ENCODE results near the gene CRYGC.

CRYGC gene

GRCh38 chr2:208129744-208130711 lies at the start of gene CRYGC:
CRYGC (minus strand) TSS chr2:208129828; CDS start chr2:208129792, 36 bp downstream.
- in situ Hi-C loops (cut with MboI; ENCODE audit: low sequenced_read_pairs) = no loop called here

- in situ Hi-C loops (cut with MboI; ENCODE audit: low sequenced_read_pairs) = no loop called here
Measured at GRCh38 chr2:208179028-208179609, 49.5 kb upstream of the CRYGC start.

GRCh38 chr2:208175840-208176153 lies 46.2 kb upstream of the CRYGC start:
- in situ Hi-C loops (cut with MboI; ENCODE audit: low sequenced_read_pairs) = no loop called here

- in situ Hi-C loops (cut with MboI; ENCODE audit: low sequenced_read_pairs) = no loop called here
Measured at GRCh38 chr2:208175069-208175839, 45.6 kb upstream of the CRYGC start.

GRCh38 chr2:208174144-208174543 lies 44.5 kb upstream of the CRYGC start:
- in situ Hi-C loops (cut with MboI; ENCODE audit: low sequenced_read_pairs) = no loop called here

GRCh38 chr2:208172125-208172524 lies 42.5 kb upstream of the CRYGC start:
- in situ Hi-C loops (cut with MboI; ENCODE audit: low sequenced_read_pairs) = no loop called here

GRCh38 chr2:208164951-208165755 lies 35.5 kb upstream of the CRYGC start:
- in situ Hi-C loops (cut with MboI; ENCODE audit: low sequenced_read_pairs) = no loop called here

- in situ Hi-C loops (cut with MboI; ENCODE audit: low sequenced_read_pairs) = no loop called here
Measured at GRCh38 chr2:208163489-208163888, 33.9 kb upstream of the CRYGC start, which contains the start of gene CRYGA. CRYGA (minus strand) TSS chr2:208163589; CDS start chr2:208163556, 33 bp downstream.

- in situ Hi-C loops (cut with MboI; ENCODE audit: low sequenced_read_pairs) = no loop called here
Measured at GRCh38 chr2:208156439-208156838, 26.8 kb upstream of the CRYGC start.

GRCh38 chr2:208153156-208153555 lies 23.5 kb upstream of the CRYGC start:
- in situ Hi-C loops (cut with MboI; ENCODE audit: low sequenced_read_pairs) = no loop called here

GRCh38 chr2:208150956-208151355 lies 21.3 kb upstream of the CRYGC start:
- in situ Hi-C loops (cut with MboI; ENCODE audit: low sequenced_read_pairs) = no loop called here

GRCh38 chr2:208150094-208150493 lies 20.5 kb upstream of the CRYGC start:
- in situ Hi-C loops (cut with MboI; ENCODE audit: low sequenced_read_pairs) = no loop called here

- in situ Hi-C loops (cut with MboI; ENCODE audit: low sequenced_read_pairs) = no loop called here
Measured at GRCh38 chr2:208148803-208149202, 19.2 kb upstream of the CRYGC start.

GRCh38 chr2:208147759-208148158 lies 18.1 kb upstream of the CRYGC start:
- in situ Hi-C loops (cut with MboI; ENCODE audit: low sequenced_read_pairs) = no loop called here

- in situ Hi-C loops (cut with MboI; ENCODE audit: low sequenced_read_pairs) = no loop called here
Measured at GRCh38 chr2:208147008-208147407, 17.4 kb upstream of the CRYGC start.

GRCh38 chr2:208146006-208146405 lies 16.4 kb upstream of the CRYGC start, which contains the start of gene CRYGB:
CRYGB (minus strand) TSS chr2:208146158; CDS start chr2:208146120, 38 bp downstream.
- in situ Hi-C loops (cut with MboI; ENCODE audit: low sequenced_read_pairs) = no loop called here

GRCh38 chr2:208142925-208143799 lies 13.5 kb upstream of the CRYGC start:
- in situ Hi-C loops (cut with MboI; ENCODE audit: low sequenced_read_pairs) = no loop called here

GRCh38 chr2:208142240-208142924 lies 12.8 kb upstream of the CRYGC start:
- in situ Hi-C loops (cut with MboI; ENCODE audit: low sequenced_read_pairs) = no loop called here

GRCh38 chr2:208139447-208139846 lies 9.8 kb upstream of the CRYGC start:
- in situ Hi-C loops (cut with MboI; ENCODE audit: low sequenced_read_pairs) = no loop called here
